ENCODE results near the gene ASB6.

GRCh38 chr9:129612815-129613519 is 29.0 kb downstream of the ASB6 start:
- TF ChIP-seq, protein P1, sequence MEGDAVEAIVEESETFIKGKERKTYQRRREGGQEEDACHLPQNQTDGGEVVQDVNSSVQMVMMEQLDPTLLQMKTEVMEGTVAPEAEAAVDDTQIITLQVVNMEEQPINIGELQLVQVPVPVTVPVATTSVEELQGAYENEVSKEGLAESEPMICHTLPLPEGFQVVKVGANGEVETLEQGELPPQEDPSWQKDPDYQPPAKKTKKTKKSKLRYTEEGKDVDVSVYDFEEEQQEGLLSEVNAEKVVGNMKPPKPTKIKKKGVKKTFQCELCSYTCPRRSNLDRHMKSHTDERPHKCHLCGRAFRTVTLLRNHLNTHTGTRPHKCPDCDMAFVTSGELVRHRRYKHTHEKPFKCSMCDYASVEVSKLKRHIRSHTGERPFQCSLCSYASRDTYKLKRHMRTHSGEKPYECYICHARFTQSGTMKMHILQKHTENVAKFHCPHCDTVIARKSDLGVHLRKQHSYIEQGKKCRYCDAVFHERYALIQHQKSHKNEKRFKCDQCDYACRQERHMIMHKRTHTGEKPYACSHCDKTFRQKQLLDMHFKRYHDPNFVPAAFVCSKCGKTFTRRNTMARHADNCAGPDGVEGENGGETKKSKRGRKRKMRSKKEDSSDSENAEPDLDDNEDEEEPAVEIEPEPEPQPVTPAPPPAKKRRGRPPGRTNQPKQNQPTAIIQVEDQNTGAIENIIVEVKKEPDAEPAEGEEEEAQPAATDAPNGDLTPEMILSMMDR (conservative IDR thresholded peaks at IDR 0.05; ENCODE audit: low read length): no peak
- TF ChIP-seq EZH2phosphoT487 (IDR thresholded peaks at IDR 0.05; ENCODE audit: borderline replicate concordance): no peak

Data from Loucy (cell line).